PC-9 (cell line): ENCODE measurements around the gene CFAP74. TPM values are rescaled to one million over a fixed set of nuclear protein-coding genes. Genes with fewer than 3 reads are reported as not detected.

Source experiments
- BruUV-seq: library from RNA; stranded (reverse); fragments of 400-500 nt; replicated peaks from 2 replicates; lab custom pipeline; 2021; lab: Mats Ljungman, UMichigan
- CTCF ChIA-PET: fragments of 300-600 bp; sonication (Branson Sonifier 250); formaldehyde crosslinking; loops from one replicate; lab custom pipeline; 2022; ENCODE audit warnings: antibody characterized with exemption; lab: Charles Lee
- POLR2A ChIA-PET: fragments of 300-600 bp; sonication (Branson Sonifier 250); formaldehyde crosslinking; loops from one replicate; lab custom pipeline; 2022; ENCODE audit warnings: antibody characterized with exemption; ENCODE audit not compliant: unreplicated experiment; lab: Charles Lee
- DNase-seq, 2 experiments: peaks; one replicate each; pipeline versions ENCODE4 v3.0.0 to v3.0.0-alpha.2; 2015 to 2022; ENCODE audit warnings: mixed read lengths in 1 of 2
- H2AFZ ChIP-seq: fragments of 200-600 bp; sonication (generic); 2 replicates; pipeline ENCODE4 v1.8.1; 2017; ENCODE audit warnings: antibody characterized with exemption
- H3F3A ChIP-seq: fragments of 200-600 bp; sonication (generic); 2 replicates; pipeline ENCODE4 v1.8.1; 2017; ENCODE audit warnings: antibody characterized with exemption, mild to moderate bottlenecking, low read depth; ENCODE audit not compliant: insufficient read depth
- H3K27ac ChIP-seq: fragments of 200-600 bp; sonication (generic); 2 replicates; pipeline ENCODE4 v1.6.1; 2016; ENCODE audit warnings: mixed run types
- H3K27me3 ChIP-seq: fragments of 200-600 bp; sonication (generic); 2 replicates; pipeline ENCODE4 v1.6.1; 2016; ENCODE audit warnings: low read depth, mixed run types; ENCODE audit not compliant: insufficient read depth
- H3K36me3 ChIP-seq: fragments of 200-600 bp; sonication (generic); 2 replicates; pipeline ENCODE4 v1.6.1; 2016; ENCODE audit warnings: low read depth, mixed run types
- H3K4me1 ChIP-seq: fragments of 200-600 bp; sonication (generic); replicated peaks from 2 replicates; pipeline ENCODE4 v1.6.1; 2016; ENCODE audit warnings: mixed run types; ENCODE audit not compliant: insufficient read depth
- H3K4me2 ChIP-seq: fragments of 200-600 bp; sonication (generic); 2 replicates; pipeline ENCODE4 v1.6.1; 2017; ENCODE audit warnings: mixed run types
- H3K4me3 ChIP-seq: fragments of 200-600 bp; sonication (generic); 2 replicates; pipeline ENCODE4 v1.6.1; 2016; ENCODE audit warnings: mixed run types
- H3K79me2 ChIP-seq: fragments of 200-600 bp; sonication (generic); 2 replicates; pipeline ENCODE4 v1.6.1; 2017; ENCODE audit warnings: low read depth, mixed run types
- H3K9me2 ChIP-seq: fragments of 200-600 bp; sonication (generic); 2 replicates; pipeline ENCODE4 v1.8.1; 2017; ENCODE audit warnings: mild to moderate bottlenecking; ENCODE audit not compliant: insufficient read depth
- H3K9me3 ChIP-seq: fragments of 200-600 bp; sonication (generic); 2 replicates; pipeline ENCODE4 v1.8.1; 2016; ENCODE audit warnings: low read depth; ENCODE audit not compliant: insufficient read depth
- H4K20me1 ChIP-seq: fragments of 200-600 bp; sonication (generic); 2 replicates; pipeline ENCODE4 v1.8.1; 2017; ENCODE audit not compliant: insufficient read depth
- CTCF ChIP-seq: fragments of 200-600 bp; sonication (generic); conservative IDR thresholded peaks from 2 replicates; pipeline ENCODE4 v1.6.1; 2017; ENCODE audit warnings: mixed run types, antibody characterized with exemption, mild to moderate bottlenecking, moderate library complexity
- EZH2 ChIP-seq: fragments of 200-600 bp; sonication (generic); IDR thresholded peaks from 2 replicates; pipeline ENCODE4 v1.8.0; 2017; ENCODE audit warnings: antibody characterized with exemption, low read depth
- intact Hi-C: fragments of 100-400 bp; cut with micrococcal nuclease; formaldehyde crosslinking; loops from one replicate; pipeline ENCODE4 v1.10.0; 2022; ENCODE audit not compliant: unreplicated experiment
- total RNA-seq: library from RNA; stranded (reverse); gene quantifications from 2 replicates; pipeline ENCODE4 v1.2.3, GENCODE V29; 2021

The CFAP74 gene
- total RNA-seq, 1 experiment from 2014 or later = 2.8 TPM

- ChIA-PET POLR2A (no interaction called here), CTCF (no interaction called here)
- Histone ChIP-seq H3K27ac (no peak overlapping the region), H3K36me3 (no peaks in the 10 kb centered on the region), H3K4me3 (no peak overlapping the region), H3F3A (peaks cover 2% of the 10 kb centered on the region; the same call in 1 of the 2 replicates), H3K4me2 (no peak overlapping the region), H3K9me3 (no peaks in the 10 kb centered on the region), H3K4me1 (0 out of 2 replicates have a peak, but pooled peaks cover under 1% of the 10 kb centered on the region), H3K79me2 (no peaks in the 10 kb centered on the region), H4K20me1 (no peaks in the 10 kb centered on the region), H2AFZ (no peak overlapping the region), H3K9me2 (no peaks in the 10 kb centered on the region), H3K27me3 (peaks cover 42% of the 10 kb centered on the region)
- BruUV-seq = no TSS peak
- DNase-seq = no peak
- intact Hi-C loops = no loop called here
- no peak for TF ChIP-seq CTCF
- TF ChIP-seq EZH2 = no peak
Observed at GRCh38 chr1:1924849-1925248, 78.7 kb downstream of the CFAP74 start.

- DNase-seq = no peak
- Histone ChIP-seq H3K36me3 (no peaks in the 10 kb centered on the region), H3K4me3 (no peak overlapping the region), H3K4me2 (no peak overlapping the region), H3K27me3 (peaks cover 42% of the 10 kb centered on the region), H3K79me2 (no peaks in the 10 kb centered on the region), H3K9me2 (no peaks in the 10 kb centered on the region), H3K9me3 (no peaks in the 10 kb centered on the region), H2AFZ (no peak overlapping the region), H3K4me1 (0 out of 2 replicates have a peak, but pooled peaks cover 3% of the 10 kb centered on the region), H3F3A (peaks cover 6% of the 10 kb centered on the region; the same call in 1 of the 2 replicates), H3K27ac (no peak overlapping the region), H4K20me1 (no peaks in the 10 kb centered on the region)
- POLR2A ChIA-PET = no interaction called here
- intact Hi-C loops = no loop called here
- TF ChIP-seq EZH2 (no peak), CTCF (no peak)
- CTCF ChIA-PET = no interaction called here
- BruUV-seq = no TSS peak
Observed at GRCh38 chr1:1924386-1924785, 79.2 kb downstream of the CFAP74 start.

GRCh38 chr1:1922956-1923833 is 80.4 kb downstream of the CFAP74 start:
- intact Hi-C loops = no loop called here
- Histone ChIP-seq H3K4me1 (peaks cover 8% of the 10 kb centered on the region; the same call in 1 of the 2 replicates), H3K9me3 (no peaks in the 10 kb centered on the region), H3K9me2 (no peaks in the 10 kb centered on the region), H3K79me2 (no peaks in the 10 kb centered on the region), H3K4me3 (no peak overlapping the region), H3F3A (peaks cover 6% of the 10 kb centered on the region; the same call in 1 of the 2 replicates), H4K20me1 (no peaks in the 10 kb centered on the region), H3K27ac (no peak overlapping the region), H3K4me2 (no peak overlapping the region), H3K27me3 (peaks cover 35% of the 10 kb centered on the region), H2AFZ (no peak overlapping the region), H3K36me3 (no peaks in the 10 kb centered on the region)
- ChIA-PET CTCF (no interaction called here), POLR2A (interaction anchor here (0.6 kb wide), 1 partner anchor 30 kb away, joined by 5 read pairs; no protein-coding TSS in a partner anchor)
- no TSS peak for BruUV-seq
- no peak for TF ChIP-seq EZH2
- no peak for TF ChIP-seq CTCF
- DNase-seq = no peak
